Measurements from ENCODE around the gene PLOD3.

Gene PLOD3

DNA sequence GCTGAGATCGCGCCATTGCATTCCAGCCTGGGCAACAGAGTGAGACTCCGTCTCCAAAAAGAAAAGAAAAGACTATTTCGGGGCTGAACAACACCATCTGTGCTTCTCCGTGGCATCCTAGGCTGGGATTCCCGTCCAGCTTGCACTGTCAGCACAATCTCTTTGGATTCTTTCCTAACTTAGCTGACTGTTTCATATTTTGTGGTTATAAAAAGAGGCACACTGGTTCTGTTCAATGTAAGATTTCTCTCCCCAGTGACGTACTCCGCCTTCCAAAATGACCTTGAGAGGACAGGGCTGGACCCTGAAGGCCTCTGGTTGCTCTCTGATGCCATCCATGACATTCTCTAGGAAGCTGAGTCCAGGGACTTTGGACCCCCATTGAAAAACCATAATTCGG, 9.3 kb upstream of the PLOD3 start:
- no peak overlapping the region for H2AFZ ChIP-seq (ENCODE audit: low read depth, low read length)
- no peak overlapping the region for H3K4me3 ChIP-seq (ENCODE audit: low read length)
- H3K27me3 ChIP-seq (ENCODE audit: low read depth, low read length), result no peaks in the 10 kb centered on the region
- H3K36me3 ChIP-seq (replicated peaks; ENCODE audit: low read depth, low read length), result peaks cover 14% of the 10 kb centered on the region
- no peak for TF ChIP-seq EZH2phosphoT487 (IDR thresholded peaks at IDR 0.05; ENCODE audit: low read depth)
- TF ChIP-seq, protein P1, sequence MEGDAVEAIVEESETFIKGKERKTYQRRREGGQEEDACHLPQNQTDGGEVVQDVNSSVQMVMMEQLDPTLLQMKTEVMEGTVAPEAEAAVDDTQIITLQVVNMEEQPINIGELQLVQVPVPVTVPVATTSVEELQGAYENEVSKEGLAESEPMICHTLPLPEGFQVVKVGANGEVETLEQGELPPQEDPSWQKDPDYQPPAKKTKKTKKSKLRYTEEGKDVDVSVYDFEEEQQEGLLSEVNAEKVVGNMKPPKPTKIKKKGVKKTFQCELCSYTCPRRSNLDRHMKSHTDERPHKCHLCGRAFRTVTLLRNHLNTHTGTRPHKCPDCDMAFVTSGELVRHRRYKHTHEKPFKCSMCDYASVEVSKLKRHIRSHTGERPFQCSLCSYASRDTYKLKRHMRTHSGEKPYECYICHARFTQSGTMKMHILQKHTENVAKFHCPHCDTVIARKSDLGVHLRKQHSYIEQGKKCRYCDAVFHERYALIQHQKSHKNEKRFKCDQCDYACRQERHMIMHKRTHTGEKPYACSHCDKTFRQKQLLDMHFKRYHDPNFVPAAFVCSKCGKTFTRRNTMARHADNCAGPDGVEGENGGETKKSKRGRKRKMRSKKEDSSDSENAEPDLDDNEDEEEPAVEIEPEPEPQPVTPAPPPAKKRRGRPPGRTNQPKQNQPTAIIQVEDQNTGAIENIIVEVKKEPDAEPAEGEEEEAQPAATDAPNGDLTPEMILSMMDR (IDR thresholded peaks at IDR 0.05; ENCODE audit: low read depth, low read length), result no peak
- H3K27ac ChIP-seq (ENCODE audit: low read length), result no peak overlapping the region
- H3K4me2 ChIP-seq (ENCODE audit: low read length), result no peak overlapping the region
- no peaks in the 10 kb centered on the region for H3K79me2 ChIP-seq (ENCODE audit: low read length)
- H4K20me1 ChIP-seq (ENCODE audit: insufficient read depth, low read length), result no peaks in the 10 kb centered on the region
- no peak overlapping the region for H3K9ac ChIP-seq (ENCODE audit: low read length)
- no peaks in the 10 kb centered on the region for H3K9me3 ChIP-seq (ENCODE audit: insufficient read depth, low read length)
- peaks cover 3% of the 10 kb centered on the region for H3K4me1 ChIP-seq (ENCODE audit: low read length)

DNA sequence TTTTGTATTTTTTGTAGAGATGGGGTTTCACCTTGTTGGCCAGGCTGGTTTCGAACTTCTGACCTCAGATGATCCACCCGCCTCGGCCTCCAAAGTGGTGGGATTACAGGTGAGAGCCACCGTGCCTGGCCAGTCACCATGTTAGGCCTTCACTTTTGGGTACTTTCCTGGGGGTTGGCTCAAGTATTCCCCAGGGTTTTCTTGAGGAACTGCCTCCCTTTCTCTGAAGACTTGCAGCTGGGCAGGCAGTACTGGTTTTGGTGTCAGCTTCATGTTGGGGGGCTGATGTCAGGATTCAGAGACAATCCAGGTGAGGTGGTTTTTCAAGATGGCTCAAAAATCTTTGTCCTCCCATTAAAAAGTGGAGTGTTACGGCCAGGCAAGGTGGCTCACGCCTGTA, 8.3 kb upstream of the PLOD3 start:
- Histone ChIP-seq H3K36me3 (replicated peaks; ENCODE audit: low read depth, low read length) (peaks cover 14% of the 10 kb centered on the region), H3K4me2 (ENCODE audit: low read length) (no peak overlapping the region), H4K20me1 (ENCODE audit: insufficient read depth, low read length) (no peaks in the 10 kb centered on the region), H3K9ac (ENCODE audit: low read length) (no peak overlapping the region), H3K27ac (ENCODE audit: low read length) (no peak overlapping the region), H2AFZ (ENCODE audit: low read depth, low read length) (no peak overlapping the region), H3K4me3 (ENCODE audit: low read length) (no peak overlapping the region), H3K79me2 (ENCODE audit: low read length) (peaks cover 4% of the 10 kb centered on the region; the same call in 1 of the 2 replicates), H3K4me1 (ENCODE audit: low read length) (peaks cover 3% of the 10 kb centered on the region), H3K9me3 (ENCODE audit: insufficient read depth, low read length) (no peaks in the 10 kb centered on the region), H3K27me3 (ENCODE audit: low read depth, low read length) (no peaks in the 10 kb centered on the region)
- TF ChIP-seq EZH2phosphoT487 (IDR thresholded peaks at IDR 0.05; ENCODE audit: low read depth), result no peak
- TF ChIP-seq, protein P1 (IDR thresholded peaks at IDR 0.05; ENCODE audit: low read depth, low read length), result no peak

DNA sequence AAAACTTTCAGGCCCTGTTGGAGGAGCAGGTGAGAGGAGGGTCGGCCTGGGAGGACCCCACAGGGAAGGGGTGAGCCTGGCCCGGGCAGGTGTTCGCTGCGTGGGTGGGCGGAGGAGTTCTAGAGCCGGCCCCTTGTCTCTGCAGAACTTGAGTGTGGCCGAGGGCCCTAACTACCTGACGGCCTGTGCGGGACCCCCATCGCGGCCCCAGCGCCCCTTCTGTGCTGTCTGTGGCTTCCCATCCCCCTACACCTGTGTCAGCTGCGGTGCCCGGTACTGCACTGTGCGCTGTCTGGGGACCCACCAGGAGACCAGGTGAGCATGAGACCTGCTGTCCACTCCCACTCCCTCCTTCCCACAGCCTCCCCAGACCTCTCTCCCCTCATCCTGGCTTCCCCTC, 6.1 kb upstream of the PLOD3 start:
- H3K4me2 ChIP-seq (ENCODE audit: low read length), result no peak overlapping the region
- no peak overlapping the region for H3K27ac ChIP-seq (ENCODE audit: low read length)
- H3K36me3 ChIP-seq (replicated peaks; ENCODE audit: low read depth, low read length), result peaks cover 14% of the 10 kb centered on the region
- no peak for TF ChIP-seq EZH2phosphoT487 (IDR thresholded peaks at IDR 0.05; ENCODE audit: low read depth)
- TF ChIP-seq, protein P1 (IDR thresholded peaks at IDR 0.05; ENCODE audit: low read depth, low read length), result no peak
- H3K9me3 ChIP-seq (ENCODE audit: insufficient read depth, low read length), result no peaks in the 10 kb centered on the region
- peaks cover 8% of the 10 kb centered on the region for H3K4me1 ChIP-seq (ENCODE audit: low read length)
- no peak overlapping the region for H2AFZ ChIP-seq (ENCODE audit: low read depth, low read length)
- no peak overlapping the region for H3K9ac ChIP-seq (ENCODE audit: low read length)
- H3K4me3 ChIP-seq (ENCODE audit: low read length), result no peak overlapping the region
- no peaks in the 10 kb centered on the region for H3K27me3 ChIP-seq (ENCODE audit: low read depth, low read length)
- H3K79me2 ChIP-seq (ENCODE audit: low read length), result peaks cover 13% of the 10 kb centered on the region
- no peaks in the 10 kb centered on the region for H4K20me1 ChIP-seq (ENCODE audit: insufficient read depth, low read length)

DNA sequence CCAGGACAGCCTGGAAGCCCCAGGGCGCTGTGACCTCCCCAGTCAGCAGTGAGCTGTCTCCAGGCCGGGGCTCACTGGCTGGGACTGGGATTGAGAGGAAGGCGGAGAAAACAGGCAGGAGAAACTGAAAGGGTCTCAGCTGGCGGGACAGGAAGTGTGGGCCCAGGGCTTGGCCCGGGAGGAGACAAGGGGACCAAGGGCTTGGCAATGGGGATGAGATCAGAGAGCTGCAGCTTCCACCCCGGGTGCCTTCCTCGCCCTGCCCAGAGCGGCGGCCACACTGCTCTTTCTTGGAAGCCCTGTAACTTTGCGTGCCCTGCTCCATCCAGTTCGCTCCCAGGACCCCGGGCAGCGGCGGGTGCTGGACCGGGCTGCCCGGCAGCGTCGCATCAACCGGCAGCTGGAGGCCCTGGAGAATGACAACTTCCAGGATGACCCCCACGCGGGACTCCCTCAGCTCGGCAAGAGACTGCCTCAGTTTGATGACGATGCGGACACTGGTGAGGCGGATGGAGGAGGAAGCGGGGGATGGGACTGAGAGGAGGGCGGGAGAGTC, 5.0 kb upstream of the PLOD3 start:
- Histone ChIP-seq H3K27me3 (ENCODE audit: low read depth, low read length) (no peaks in the 10 kb centered on the region), H3K9me3 (ENCODE audit: insufficient read depth, low read length) (no peaks in the 10 kb centered on the region), H3K9ac (ENCODE audit: low read length) (no peak overlapping the region), H3K4me2 (ENCODE audit: low read length) (no peak overlapping the region), H2AFZ (ENCODE audit: low read depth, low read length) (no peak overlapping the region), H3K27ac (ENCODE audit: low read length) (no peak overlapping the region), H3K4me3 (ENCODE audit: low read length) (no peak overlapping the region), H3K4me1 (ENCODE audit: low read length) (peaks cover 8% of the 10 kb centered on the region), H3K36me3 (replicated peaks; ENCODE audit: low read depth, low read length) (peaks cover 14% of the 10 kb centered on the region), H4K20me1 (ENCODE audit: insufficient read depth, low read length) (no peaks in the 10 kb centered on the region), H3K79me2 (ENCODE audit: low read length) (peaks cover 18% of the 10 kb centered on the region)
- TF ChIP-seq EZH2phosphoT487 (IDR thresholded peaks at IDR 0.05; ENCODE audit: low read depth), result no peak
- TF ChIP-seq, protein P1 (IDR thresholded peaks at IDR 0.05; ENCODE audit: low read depth, low read length), result no peak

Data from OCI-LY3 (cell line).